Stimulated activated CD8-positive, alpha-beta memory T cell treated with anti-CD3 and anti-CD28 coated beads, Interleukin-12 subunit alpha, Interleukin-12 subunit beta, amount 100 ng/mL, for 1 hour (primary cell): ENCODE data around the gene ZNF532.
"Not testable (repeated sequence)": the region's sequence is repeated elsewhere in the genome, so short reads cannot be mapped to it uniquely, and the experiment has no call there.

Experiments
- DNase-seq: peaks from one replicate; pipeline ENCODE4 v3.0.0-alpha.2; 2020; ENCODE audit warnings: low read depth

Gene ZNF532

GRCh38 chr18:58864146-58865032 is at the start of gene ZNF532:
ZNF532 (plus strand) TSS chr18:58864877. CDS start in a region left out here.
- no peak for DNase-seq

GRCh38 chr18:58819051-58819450 is 45.6 kb upstream of the ZNF532 start:
- DNase-seq: peak; percentile 0

- DNase-seq: no peak
These were observed 44.4 kb upstream of the ZNF532 start for GRCh38 chr18:58820251-58820650.

GRCh38 chr18:58822944-58823343 is 41.7 kb upstream of the ZNF532 start:
- no peak for DNase-seq

GRCh38 chr18:58823412-58823811 is 41.3 kb upstream of the ZNF532 start:
- no peak for DNase-seq

- DNase-seq: not testable (repeated sequence)
These were observed 37.8 kb upstream of the ZNF532 start for GRCh38 chr18:58826926-58827325.

- no peak for DNase-seq
These were observed 37.2 kb upstream of the ZNF532 start for GRCh38 chr18:58827428-58827827.

GRCh38 chr18:58827886-58828285 is 36.8 kb upstream of the ZNF532 start:
- no peak for DNase-seq

GRCh38 chr18:58828399-58829121 is 36.1 kb upstream of the ZNF532 start:
- no peak for DNase-seq

GRCh38 chr18:58829263-58829662 is 35.4 kb upstream of the ZNF532 start:
- no peak for DNase-seq

- not testable (repeated sequence) for DNase-seq
These were observed 34.8 kb upstream of the ZNF532 start for GRCh38 chr18:58829886-58830285.

GRCh38 chr18:58831606-58832005 is 33.1 kb upstream of the ZNF532 start:
- DNase-seq: no peak

GRCh38 chr18:58838165-58838860 is 26.4 kb upstream of the ZNF532 start:
- no peak for DNase-seq

- DNase-seq: no peak
These were observed 25.7 kb upstream of the ZNF532 start for GRCh38 chr18:58838946-58839345.

GRCh38 chr18:58842978-58843687 is 21.5 kb upstream of the ZNF532 start:
- no peak for DNase-seq

- DNase-seq: no peak
These were observed 21.0 kb upstream of the ZNF532 start for GRCh38 chr18:58843688-58844035.

GRCh38 chr18:58844871-58845270 is 19.8 kb upstream of the ZNF532 start:
- no peak for DNase-seq

GRCh38 chr18:58845928-58846724 is 18.6 kb upstream of the ZNF532 start:
- no peak for DNase-seq

- DNase-seq: no peak
These were observed 17.1 kb upstream of the ZNF532 start for GRCh38 chr18:58847383-58848071.

GRCh38 chr18:58848685-58849084 is 16.0 kb upstream of the ZNF532 start:
- no peak for DNase-seq
